ENCODE results near the gene SOWAHD.

DNA sequence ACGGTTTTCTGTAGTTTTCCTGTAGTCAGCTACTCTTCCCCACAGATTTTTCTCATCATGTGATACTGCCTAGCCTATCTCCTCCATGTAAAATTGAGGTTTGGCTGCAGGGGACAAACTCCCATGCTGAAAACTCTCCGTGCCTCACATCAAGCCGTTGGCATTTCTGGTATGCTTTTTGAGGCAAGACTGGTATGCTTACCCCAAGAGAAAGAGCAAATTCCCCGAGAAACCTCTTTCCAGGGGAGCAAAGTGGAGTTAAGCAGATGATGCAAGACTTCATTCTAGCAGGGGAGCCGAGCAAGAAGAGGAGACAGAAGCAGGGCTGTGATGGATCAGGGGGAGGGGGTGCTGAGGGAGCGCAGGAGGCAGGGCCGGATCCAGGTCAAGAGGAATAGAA, 4.8 kb downstream of the SOWAHD start:
- TF ChIP-seq, protein P1, sequence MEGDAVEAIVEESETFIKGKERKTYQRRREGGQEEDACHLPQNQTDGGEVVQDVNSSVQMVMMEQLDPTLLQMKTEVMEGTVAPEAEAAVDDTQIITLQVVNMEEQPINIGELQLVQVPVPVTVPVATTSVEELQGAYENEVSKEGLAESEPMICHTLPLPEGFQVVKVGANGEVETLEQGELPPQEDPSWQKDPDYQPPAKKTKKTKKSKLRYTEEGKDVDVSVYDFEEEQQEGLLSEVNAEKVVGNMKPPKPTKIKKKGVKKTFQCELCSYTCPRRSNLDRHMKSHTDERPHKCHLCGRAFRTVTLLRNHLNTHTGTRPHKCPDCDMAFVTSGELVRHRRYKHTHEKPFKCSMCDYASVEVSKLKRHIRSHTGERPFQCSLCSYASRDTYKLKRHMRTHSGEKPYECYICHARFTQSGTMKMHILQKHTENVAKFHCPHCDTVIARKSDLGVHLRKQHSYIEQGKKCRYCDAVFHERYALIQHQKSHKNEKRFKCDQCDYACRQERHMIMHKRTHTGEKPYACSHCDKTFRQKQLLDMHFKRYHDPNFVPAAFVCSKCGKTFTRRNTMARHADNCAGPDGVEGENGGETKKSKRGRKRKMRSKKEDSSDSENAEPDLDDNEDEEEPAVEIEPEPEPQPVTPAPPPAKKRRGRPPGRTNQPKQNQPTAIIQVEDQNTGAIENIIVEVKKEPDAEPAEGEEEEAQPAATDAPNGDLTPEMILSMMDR (IDR thresholded peaks at IDR 0.05; ENCODE audit: insufficient read depth, low read length): no peak
- TF ChIP-seq, protein P2, sequence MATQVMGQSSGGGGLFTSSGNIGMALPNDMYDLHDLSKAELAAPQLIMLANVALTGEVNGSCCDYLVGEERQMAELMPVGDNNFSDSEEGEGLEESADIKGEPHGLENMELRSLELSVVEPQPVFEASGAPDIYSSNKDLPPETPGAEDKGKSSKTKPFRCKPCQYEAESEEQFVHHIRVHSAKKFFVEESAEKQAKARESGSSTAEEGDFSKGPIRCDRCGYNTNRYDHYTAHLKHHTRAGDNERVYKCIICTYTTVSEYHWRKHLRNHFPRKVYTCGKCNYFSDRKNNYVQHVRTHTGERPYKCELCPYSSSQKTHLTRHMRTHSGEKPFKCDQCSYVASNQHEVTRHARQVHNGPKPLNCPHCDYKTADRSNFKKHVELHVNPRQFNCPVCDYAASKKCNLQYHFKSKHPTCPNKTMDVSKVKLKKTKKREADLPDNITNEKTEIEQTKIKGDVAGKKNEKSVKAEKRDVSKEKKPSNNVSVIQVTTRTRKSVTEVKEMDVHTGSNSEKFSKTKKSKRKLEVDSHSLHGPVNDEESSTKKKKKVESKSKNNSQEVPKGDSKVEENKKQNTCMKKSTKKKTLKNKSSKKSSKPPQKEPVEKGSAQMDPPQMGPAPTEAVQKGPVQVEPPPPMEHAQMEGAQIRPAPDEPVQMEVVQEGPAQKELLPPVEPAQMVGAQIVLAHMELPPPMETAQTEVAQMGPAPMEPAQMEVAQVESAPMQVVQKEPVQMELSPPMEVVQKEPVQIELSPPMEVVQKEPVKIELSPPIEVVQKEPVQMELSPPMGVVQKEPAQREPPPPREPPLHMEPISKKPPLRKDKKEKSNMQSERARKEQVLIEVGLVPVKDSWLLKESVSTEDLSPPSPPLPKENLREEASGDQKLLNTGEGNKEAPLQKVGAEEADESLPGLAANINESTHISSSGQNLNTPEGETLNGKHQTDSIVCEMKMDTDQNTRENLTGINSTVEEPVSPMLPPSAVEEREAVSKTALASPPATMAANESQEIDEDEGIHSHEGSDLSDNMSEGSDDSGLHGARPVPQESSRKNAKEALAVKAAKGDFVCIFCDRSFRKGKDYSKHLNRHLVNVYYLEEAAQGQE (IDR thresholded peaks at IDR 0.05; ENCODE audit: insufficient replicate concordance, low read depth): no peak
- no peak for TF ChIP-seq POLR2AphosphoS5 (IDR thresholded peaks at IDR 0.05; ENCODE audit: low read depth)
- TF ChIP-seq GABPA (IDR thresholded peaks at IDR 0.05; ENCODE audit: low read depth): no peak
- no peak for TF ChIP-seq SPI1 (IDR thresholded peaks at IDR 0.05; ENCODE audit: borderline replicate concordance, low read depth)

All from HL-60 (cell line).